ENCODE results near the gene FBH1. TPM values are rescaled to one million over a fixed set of nuclear protein-coding genes. Genes with fewer than 3 reads are reported as not detected.

FBH1 gene
- total RNA-seq, 1 experiment from 2014 or later = 50.5 TPM

DNA sequence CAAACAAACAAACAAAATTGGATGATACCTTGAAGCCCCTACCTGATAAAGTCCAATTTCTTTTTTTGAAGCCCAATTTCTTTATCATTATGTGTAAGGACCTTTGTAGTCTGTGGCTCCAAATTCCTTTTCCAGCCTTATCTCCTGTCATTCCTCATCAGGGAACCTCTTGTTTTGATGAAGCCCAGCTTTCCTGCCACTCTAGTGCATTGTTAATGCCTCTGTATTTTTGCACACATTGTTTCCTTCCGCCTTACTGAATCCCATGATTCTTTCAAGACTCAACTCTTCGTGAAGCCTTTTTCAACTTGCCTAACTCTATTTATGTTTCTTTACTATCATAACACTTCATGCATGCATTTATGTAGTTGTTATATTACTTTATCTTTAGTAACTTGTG is 3.3 kb downstream of the FBH1 start:
- in situ Hi-C loops (cut with HindIII; ENCODE audit: low pct_unique_long_range_greater_than_20kb, low sequenced_read_pairs) (no loop called here), intact Hi-C loops (cut with micrococcal nuclease; ENCODE audit: unreplicated experiment) (no loop called here)
- TF ChIP-seq TCF7L2 (IDR thresholded peaks at IDR 0.05; ENCODE audit: low read depth, low read length) (no peak), POLR2AphosphoS5 (IDR thresholded peaks at IDR 0.05; ENCODE audit: low read depth, low read length) (no peak), SIN3A (IDR thresholded peaks at IDR 0.05; ENCODE audit: borderline replicate concordance, insufficient read depth, low read depth, low read length) (no peak)
- TF ChIP-seq, protein P1, sequence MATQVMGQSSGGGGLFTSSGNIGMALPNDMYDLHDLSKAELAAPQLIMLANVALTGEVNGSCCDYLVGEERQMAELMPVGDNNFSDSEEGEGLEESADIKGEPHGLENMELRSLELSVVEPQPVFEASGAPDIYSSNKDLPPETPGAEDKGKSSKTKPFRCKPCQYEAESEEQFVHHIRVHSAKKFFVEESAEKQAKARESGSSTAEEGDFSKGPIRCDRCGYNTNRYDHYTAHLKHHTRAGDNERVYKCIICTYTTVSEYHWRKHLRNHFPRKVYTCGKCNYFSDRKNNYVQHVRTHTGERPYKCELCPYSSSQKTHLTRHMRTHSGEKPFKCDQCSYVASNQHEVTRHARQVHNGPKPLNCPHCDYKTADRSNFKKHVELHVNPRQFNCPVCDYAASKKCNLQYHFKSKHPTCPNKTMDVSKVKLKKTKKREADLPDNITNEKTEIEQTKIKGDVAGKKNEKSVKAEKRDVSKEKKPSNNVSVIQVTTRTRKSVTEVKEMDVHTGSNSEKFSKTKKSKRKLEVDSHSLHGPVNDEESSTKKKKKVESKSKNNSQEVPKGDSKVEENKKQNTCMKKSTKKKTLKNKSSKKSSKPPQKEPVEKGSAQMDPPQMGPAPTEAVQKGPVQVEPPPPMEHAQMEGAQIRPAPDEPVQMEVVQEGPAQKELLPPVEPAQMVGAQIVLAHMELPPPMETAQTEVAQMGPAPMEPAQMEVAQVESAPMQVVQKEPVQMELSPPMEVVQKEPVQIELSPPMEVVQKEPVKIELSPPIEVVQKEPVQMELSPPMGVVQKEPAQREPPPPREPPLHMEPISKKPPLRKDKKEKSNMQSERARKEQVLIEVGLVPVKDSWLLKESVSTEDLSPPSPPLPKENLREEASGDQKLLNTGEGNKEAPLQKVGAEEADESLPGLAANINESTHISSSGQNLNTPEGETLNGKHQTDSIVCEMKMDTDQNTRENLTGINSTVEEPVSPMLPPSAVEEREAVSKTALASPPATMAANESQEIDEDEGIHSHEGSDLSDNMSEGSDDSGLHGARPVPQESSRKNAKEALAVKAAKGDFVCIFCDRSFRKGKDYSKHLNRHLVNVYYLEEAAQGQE (IDR thresholded peaks at IDR 0.05; ENCODE audit: insufficient read depth in 1 of 2, low read depth in 2 of 2, low read length in 1 of 2) = no peak
- TF ChIP-seq, protein P2, sequence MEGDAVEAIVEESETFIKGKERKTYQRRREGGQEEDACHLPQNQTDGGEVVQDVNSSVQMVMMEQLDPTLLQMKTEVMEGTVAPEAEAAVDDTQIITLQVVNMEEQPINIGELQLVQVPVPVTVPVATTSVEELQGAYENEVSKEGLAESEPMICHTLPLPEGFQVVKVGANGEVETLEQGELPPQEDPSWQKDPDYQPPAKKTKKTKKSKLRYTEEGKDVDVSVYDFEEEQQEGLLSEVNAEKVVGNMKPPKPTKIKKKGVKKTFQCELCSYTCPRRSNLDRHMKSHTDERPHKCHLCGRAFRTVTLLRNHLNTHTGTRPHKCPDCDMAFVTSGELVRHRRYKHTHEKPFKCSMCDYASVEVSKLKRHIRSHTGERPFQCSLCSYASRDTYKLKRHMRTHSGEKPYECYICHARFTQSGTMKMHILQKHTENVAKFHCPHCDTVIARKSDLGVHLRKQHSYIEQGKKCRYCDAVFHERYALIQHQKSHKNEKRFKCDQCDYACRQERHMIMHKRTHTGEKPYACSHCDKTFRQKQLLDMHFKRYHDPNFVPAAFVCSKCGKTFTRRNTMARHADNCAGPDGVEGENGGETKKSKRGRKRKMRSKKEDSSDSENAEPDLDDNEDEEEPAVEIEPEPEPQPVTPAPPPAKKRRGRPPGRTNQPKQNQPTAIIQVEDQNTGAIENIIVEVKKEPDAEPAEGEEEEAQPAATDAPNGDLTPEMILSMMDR (IDR thresholded peaks at IDR 0.05) = no peak
- no TSS peak for BruUV-seq (replicated peaks)
- ChIA-PET CTCF (no interaction called here), POLR2A (no interaction called here)
- no peak overlapping the region for H3K27ac ChIP-seq (ENCODE audit: low read length)
- ATAC-seq (no peak), DNase-seq (ENCODE audit: low read depth, low spot score) (no peak)
- H3K36me3 ChIP-seq (ENCODE audit: control insufficient read depth, insufficient read depth, low read length) = no peaks in the 10 kb centered on the region; the same call in none of the 2 replicates
- H3K27me3 ChIP-seq (ENCODE audit: control insufficient read depth, insufficient read depth, low read length) = no peaks in the 10 kb centered on the region
- H3K4me3 ChIP-seq (ENCODE audit: low read depth in 2 of 2, low read length in 2 of 2) = no peak overlapping the region
- H3K4me1 ChIP-seq (ENCODE audit: control insufficient read depth, insufficient read depth, low read length) = 0 out of 2 replicates have a peak, but pooled peaks cover 3% of the 10 kb centered on the region
- no peaks in the 10 kb centered on the region for H3K9me3 ChIP-seq (ENCODE audit: control insufficient read depth, insufficient read depth, low read depth, low read length)

DNA sequence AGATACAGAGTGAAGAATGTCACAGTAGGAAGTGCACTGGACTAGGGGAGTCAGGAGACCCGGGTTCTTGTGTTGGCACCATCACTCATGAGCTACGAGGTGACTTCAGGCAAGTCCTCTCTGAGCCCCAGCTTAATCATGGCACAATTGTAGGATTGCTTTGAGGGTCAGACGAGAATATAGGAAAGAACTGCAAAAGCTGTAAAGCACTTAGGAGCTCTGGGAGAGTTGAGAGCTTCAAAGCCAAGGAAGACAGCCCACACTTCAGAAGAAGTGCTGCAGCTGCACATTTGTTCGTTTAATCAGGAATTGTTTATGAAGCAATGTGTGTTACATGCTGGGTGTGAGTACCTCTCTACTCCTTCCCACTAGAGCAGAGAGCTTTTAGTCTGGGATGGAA is 4.4 kb downstream of the FBH1 start:
- no peak for TF ChIP-seq POLR2AphosphoS5 (IDR thresholded peaks at IDR 0.05; ENCODE audit: low read depth, low read length)
- TF ChIP-seq, protein P1 (IDR thresholded peaks at IDR 0.05; ENCODE audit: insufficient read depth in 1 of 2, low read depth in 2 of 2, low read length in 1 of 2) = no peak
- no peak for TF ChIP-seq TCF7L2 (IDR thresholded peaks at IDR 0.05; ENCODE audit: low read depth, low read length)
- TF ChIP-seq, protein P2 (IDR thresholded peaks at IDR 0.05) = no peak
- TF ChIP-seq SIN3A (IDR thresholded peaks at IDR 0.05; ENCODE audit: borderline replicate concordance, insufficient read depth, low read depth, low read length) = no peak
- in situ Hi-C loops (cut with HindIII; ENCODE audit: low pct_unique_long_range_greater_than_20kb, low sequenced_read_pairs) (no loop called here), intact Hi-C loops (cut with micrococcal nuclease; ENCODE audit: unreplicated experiment) (no loop called here)
- 0 out of 2 replicates have a peak, but pooled peaks cover 3% of the 10 kb centered on the region for H3K4me1 ChIP-seq (ENCODE audit: control insufficient read depth, insufficient read depth, low read length)
- H3K27ac ChIP-seq (ENCODE audit: low read length) = no peak overlapping the region
- H3K36me3 ChIP-seq (ENCODE audit: control insufficient read depth, insufficient read depth, low read length) = no peaks in the 10 kb centered on the region; the same call in none of the 2 replicates
- no peak overlapping the region for H3K4me3 ChIP-seq (ENCODE audit: low read depth in 2 of 2, low read length in 2 of 2)
- no peaks in the 10 kb centered on the region for H3K27me3 ChIP-seq (ENCODE audit: control insufficient read depth, insufficient read depth, low read length)
- BruUV-seq (replicated peaks) = no TSS peak
- POLR2A ChIA-PET = no interaction called here
- no peaks in the 10 kb centered on the region for H3K9me3 ChIP-seq (ENCODE audit: control insufficient read depth, insufficient read depth, low read depth, low read length)
- CTCF ChIA-PET = no interaction called here
- DNase-seq (ENCODE audit: low read depth, low spot score) = no peak
- ATAC-seq = no peak
